ENCODE data around the gene POLR3A.

Gene POLR3A

GRCh38 chr10:77970869-77971803, 58.2 kb downstream of the POLR3A start:
- TF ChIP-seq ZNF274 (IDR thresholded peaks at IDR 0.05; ENCODE audit: low read depth, low read length), result no peak
- no peak overlapping the region for H3K4me3 ChIP-seq (ENCODE audit: low read length)

GRCh38 chr10:77969114-77969513, 60.2 kb downstream of the POLR3A start:
- H3K4me3 ChIP-seq (ENCODE audit: low read length), result no peak overlapping the region
- no peak for TF ChIP-seq ZNF274 (IDR thresholded peaks at IDR 0.05; ENCODE audit: low read depth, low read length)

- no peak for TF ChIP-seq ZNF274 (IDR thresholded peaks at IDR 0.05; ENCODE audit: low read depth, low read length)
- H3K4me3 ChIP-seq (ENCODE audit: low read length), result no peak overlapping the region
Observed at GRCh38 chr10:77967611-77968022, 61.7 kb downstream of the POLR3A start.

GRCh38 chr10:77965294-77965693, 64.0 kb downstream of the POLR3A start:
- no peak for TF ChIP-seq ZNF274 (IDR thresholded peaks at IDR 0.05; ENCODE audit: low read depth, low read length)
- H3K4me3 ChIP-seq (ENCODE audit: low read length), result no peak overlapping the region

GRCh38 chr10:77964811-77965210, 64.5 kb downstream of the POLR3A start:
- TF ChIP-seq ZNF274 (IDR thresholded peaks at IDR 0.05; ENCODE audit: low read depth, low read length), result no peak
- no peak overlapping the region for H3K4me3 ChIP-seq (ENCODE audit: low read length)

GRCh38 chr10:77963901-77964300, 65.4 kb downstream of the POLR3A start:
- TF ChIP-seq ZNF274 (IDR thresholded peaks at IDR 0.05; ENCODE audit: low read depth, low read length), result no peak

GRCh38 chr10:77962350-77963146, 66.8 kb downstream of the POLR3A start:
- no peak for TF ChIP-seq ZNF274 (IDR thresholded peaks at IDR 0.05; ENCODE audit: low read depth, low read length)
- H3K4me3 ChIP-seq (ENCODE audit: low read length), result no peak overlapping the region

More at GRCh38 chr10:77963901-77964300, 65.4 kb downstream of the POLR3A start:
- no peak overlapping the region for H3K4me3 ChIP-seq (ENCODE audit: low read length)

- H3K4me3 ChIP-seq (ENCODE audit: low read length), result no peak overlapping the region
- TF ChIP-seq ZNF274 (IDR thresholded peaks at IDR 0.05; ENCODE audit: low read depth, low read length), result no peak
Observed at GRCh38 chr10:77961668-77962067, 67.6 kb downstream of the POLR3A start.

- H3K4me3 ChIP-seq (ENCODE audit: low read length), result no peak overlapping the region
- no peak for TF ChIP-seq ZNF274 (IDR thresholded peaks at IDR 0.05; ENCODE audit: low read depth, low read length)
Observed at GRCh38 chr10:77960829-77961329, 68.4 kb downstream of the POLR3A start.

- TF ChIP-seq ZNF274 (IDR thresholded peaks at IDR 0.05; ENCODE audit: low read depth, low read length), result no peak
- H3K4me3 ChIP-seq (ENCODE audit: low read length), result no peak overlapping the region
Observed at GRCh38 chr10:77959887-77960455, 69.3 kb downstream of the POLR3A start.

GRCh38 chr10:77959384-77959783, 69.9 kb downstream of the POLR3A start:
- no peak for TF ChIP-seq ZNF274 (IDR thresholded peaks at IDR 0.05; ENCODE audit: low read depth, low read length)
- H3K4me3 ChIP-seq (ENCODE audit: low read length), result no peak overlapping the region

- no peak overlapping the region for H3K4me3 ChIP-seq (ENCODE audit: low read length)
- TF ChIP-seq ZNF274 (IDR thresholded peaks at IDR 0.05; ENCODE audit: low read depth, low read length), result no peak
Observed at GRCh38 chr10:77955136-77955535, 74.2 kb downstream of the POLR3A start.

- no peak for TF ChIP-seq ZNF274 (IDR thresholded peaks at IDR 0.05; ENCODE audit: low read depth, low read length)
- H3K4me3 ChIP-seq (ENCODE audit: low read length), result no peak overlapping the region
Observed at GRCh38 chr10:77949167-77949566, 80.1 kb downstream of the POLR3A start.

GRCh38 chr10:77946084-77946483, 83.2 kb downstream of the POLR3A start:
- no peak for TF ChIP-seq ZNF274 (IDR thresholded peaks at IDR 0.05; ENCODE audit: low read depth, low read length)
- no peak overlapping the region for H3K4me3 ChIP-seq (ENCODE audit: low read length)

All from GM08714 (cell line).